Measurements from ENCODE around the gene DYTN.

- TF ChIP-seq CTCF (conservative IDR thresholded peaks at IDR 0.05 in 1 of 2, IDR thresholded peaks at IDR 0.05 in 1 of 2; ENCODE audit: extremely low read depth in 1 of 2, insufficient read depth in 1 of 2, low read depth in 1 of 2, low read length in 2 of 2) (no peak), EZH2 (IDR thresholded peaks at IDR 0.05; ENCODE audit: borderline replicate concordance, low read length) (no peak)
Observed at GRCh38 chr2:206631340-206631739, 86.9 kb downstream of the DYTN start.

Measured in mammary epithelial cell (primary cell).